ENCODE measurements around the gene ERP27. TPM values are rescaled to one million over a fixed set of nuclear protein-coding genes. Genes with fewer than 3 reads are reported as not detected.

Gene ERP27
- total RNA-seq, 4 donors from 2014 or later: 0.88 to 24.3 (median 5.0) TPM; not detected in 1

GRCh38 chr12:14950421-14950820 lies 12.1 kb upstream of the ERP27 start:
- Histone ChIP-seq H3K4me1 (peaks cover 37 to 89% of the 10 kb centered on the region in 2 donors), H3K9me3 (no peaks in the 10 kb centered on the region), H3K36me3 (peaks cover 0 to 7% of the 10 kb centered on the region in 2 donors), H3K4me3 (replicated peaks in 1 of 3) (no peak overlapping the region), H3K27me3 (no peaks in the 10 kb centered on the region), H3K27ac (peak overlapping the region in 1 of 3 donors; percentile 91)
- TF ChIP-seq CTCF (IDR thresholded peaks at IDR 0.05) (no peak), POLR2A (IDR thresholded peaks at IDR 0.05) (no peak)
- DNase-seq: no peak
- intact Hi-C loops (cut with DNase I): no loop called here
- 87% methylated on average over 4 of the region's 4 CpGs for WGBS, 2 donors

GRCh38 chr12:14949631-14950030 lies 11.3 kb upstream of the ERP27 start:
- no peak for DNase-seq
- TF ChIP-seq CTCF (IDR thresholded peaks at IDR 0.05) (no peak), POLR2A (IDR thresholded peaks at IDR 0.05) (no peak)
- Histone ChIP-seq H3K27ac (peak overlapping the region in 2 of 3 donors; percentile 88 to 91), H3K4me1 (peaks cover 37 to 88% of the 10 kb centered on the region in 2 donors), H3K27me3 (no peaks in the 10 kb centered on the region), H3K9me3 (no peaks in the 10 kb centered on the region), H3K4me3 (replicated peaks in 1 of 3) (no peak overlapping the region), H3K36me3 (peaks cover 0 to 12% of the 10 kb centered on the region in 2 donors)
- intact Hi-C loops (cut with DNase I): no loop called here
- 89 to 90% methylated on average over 5 of the region's 5 CpGs for WGBS, 2 donors

GRCh38 chr12:14948672-14949071 lies 10.3 kb upstream of the ERP27 start:
- intact Hi-C loops (cut with DNase I): no loop called here
- H3K4me3 ChIP-seq (replicated peaks in 1 of 3): no peak overlapping the region
- H3K36me3 ChIP-seq: peaks cover 0 to 17% of the 10 kb centered on the region in 2 donors
- no peaks in the 10 kb centered on the region for H3K9me3 ChIP-seq
- peak; percentile 58 to 64 for DNase-seq
- TF ChIP-seq CTCF (IDR thresholded peaks at IDR 0.05) (no peak), POLR2A (IDR thresholded peaks at IDR 0.05) (peak in 1 of 2 donors; percentile 81)
- peaks cover 35 to 79% of the 10 kb centered on the region in 2 donors for H3K4me1 ChIP-seq
- WGBS, 2 donors: 14 to 19% methylated on average over 3 of the region's 3 CpGs
- peak overlapping the region; percentile 88 to 95 (median 91) for H3K27ac ChIP-seq
- no peaks in the 10 kb centered on the region for H3K27me3 ChIP-seq

- Histone ChIP-seq H3K36me3 (peaks cover 0 to 17% of the 10 kb centered on the region in 2 donors), H3K4me3 (replicated peaks in 1 of 3) (no peak overlapping the region), H3K4me1 (peaks cover 24 to 61% of the 10 kb centered on the region in 2 donors), H3K9me3 (no peaks in the 10 kb centered on the region), H3K27ac (peak overlapping the region in 1 of 3 donors; percentile 91), H3K27me3 (no peaks in the 10 kb centered on the region)
- 28 to 33% methylated on average over 1 of the region's 1 CpG for WGBS, 2 donors
- no peak for DNase-seq
- intact Hi-C loops (cut with DNase I): no loop called here
- TF ChIP-seq CTCF (IDR thresholded peaks at IDR 0.05) (no peak), POLR2A (IDR thresholded peaks at IDR 0.05) (no peak)
Observed at GRCh38 chr12:14946861-14947260, 8.5 kb upstream of the ERP27 start.

- no peak for TF ChIP-seq POLR2A (IDR thresholded peaks at IDR 0.05)
- no peak for TF ChIP-seq CTCF (IDR thresholded peaks at IDR 0.05)
- H3K9me3 ChIP-seq: no peaks in the 10 kb centered on the region
- intact Hi-C loops (cut with DNase I): no loop called here
- no peak overlapping the region for H3K27ac ChIP-seq
- peaks cover 20 to 54% of the 10 kb centered on the region in 2 donors for H3K4me1 ChIP-seq
- WGBS, 2 donors: 78 to 90% methylated on average over 2 of the region's 2 CpGs
- no peak for DNase-seq
- peaks cover 0 to 17% of the 10 kb centered on the region in 2 donors for H3K36me3 ChIP-seq
- H3K27me3 ChIP-seq: no peaks in the 10 kb centered on the region
- H3K4me3 ChIP-seq (replicated peaks in 1 of 3): no peak overlapping the region
Observed at GRCh38 chr12:14946162-14946561, 7.8 kb upstream of the ERP27 start.

Data from thyroid gland (tissue), 4 donors.